Hypothalamus (tissue), 51 donors: ENCODE data around the gene NDE1.
"Not testable (repeated sequence)": the region's sequence is repeated elsewhere in the genome, so short reads cannot be mapped to it uniquely, and the experiment has no call there.

Experiments used
- DNase-seq, 51 donors: peaks; one replicate each; lab custom pipeline; 2025; lab: John Stamatoyannopoulos, UW

Gene NDE1

GRCh38 chr16:15618392-15618791, 31.7 kb upstream of the NDE1 start:
- DNase-seq = no peak

DNA sequence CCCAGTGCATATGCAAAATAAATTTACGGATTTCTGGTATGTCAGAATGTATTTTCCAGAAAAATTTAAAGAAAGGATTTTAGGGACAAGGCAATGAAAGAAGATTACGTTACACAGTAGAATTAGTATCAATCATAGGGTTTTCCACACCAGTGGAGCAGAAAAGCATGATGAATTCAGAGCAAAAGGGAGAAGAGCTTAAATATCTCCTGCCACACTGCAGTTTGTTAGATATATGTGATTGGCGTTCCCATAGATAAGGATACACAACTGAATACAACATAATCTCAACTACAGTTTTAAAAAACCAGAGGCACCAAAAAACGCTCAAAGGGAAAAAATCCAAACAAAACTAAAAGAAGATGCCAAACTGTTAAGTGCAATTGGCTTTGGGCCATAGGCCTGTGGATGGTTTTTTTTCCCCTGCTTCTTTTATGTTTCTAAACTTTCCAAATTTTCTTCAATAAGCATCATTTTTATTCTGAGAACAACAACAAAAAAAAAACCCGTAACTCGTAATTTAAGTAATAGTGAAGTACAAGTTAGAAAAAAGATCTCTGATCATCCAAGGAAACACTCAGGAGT, 29.3 kb upstream of the NDE1 start:
- DNase-seq = no peak

DNA sequence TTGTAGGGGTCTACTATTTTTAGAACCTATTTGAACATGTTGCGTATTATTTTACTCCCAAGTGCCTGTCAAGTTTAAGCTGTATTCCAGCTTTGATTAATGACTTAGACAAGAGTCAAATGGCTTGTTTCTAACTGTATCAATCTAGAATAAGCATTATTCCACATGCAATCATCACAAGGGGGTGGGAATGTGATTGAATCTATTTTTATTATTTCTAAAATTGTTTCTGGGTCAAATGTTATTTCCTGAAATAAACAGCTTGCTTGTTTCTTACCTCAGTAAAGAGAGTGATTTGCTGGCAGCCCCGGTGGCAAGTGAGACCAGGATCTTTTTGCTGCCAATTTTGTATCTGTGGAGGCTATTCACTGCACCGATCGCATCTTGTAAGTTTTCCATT, 28.6 kb upstream of the NDE1 start:
- no peak for DNase-seq

- no peak for DNase-seq
Measured at GRCh38 chr16:15621889-15622288, 28.2 kb upstream of the NDE1 start.

DNA sequence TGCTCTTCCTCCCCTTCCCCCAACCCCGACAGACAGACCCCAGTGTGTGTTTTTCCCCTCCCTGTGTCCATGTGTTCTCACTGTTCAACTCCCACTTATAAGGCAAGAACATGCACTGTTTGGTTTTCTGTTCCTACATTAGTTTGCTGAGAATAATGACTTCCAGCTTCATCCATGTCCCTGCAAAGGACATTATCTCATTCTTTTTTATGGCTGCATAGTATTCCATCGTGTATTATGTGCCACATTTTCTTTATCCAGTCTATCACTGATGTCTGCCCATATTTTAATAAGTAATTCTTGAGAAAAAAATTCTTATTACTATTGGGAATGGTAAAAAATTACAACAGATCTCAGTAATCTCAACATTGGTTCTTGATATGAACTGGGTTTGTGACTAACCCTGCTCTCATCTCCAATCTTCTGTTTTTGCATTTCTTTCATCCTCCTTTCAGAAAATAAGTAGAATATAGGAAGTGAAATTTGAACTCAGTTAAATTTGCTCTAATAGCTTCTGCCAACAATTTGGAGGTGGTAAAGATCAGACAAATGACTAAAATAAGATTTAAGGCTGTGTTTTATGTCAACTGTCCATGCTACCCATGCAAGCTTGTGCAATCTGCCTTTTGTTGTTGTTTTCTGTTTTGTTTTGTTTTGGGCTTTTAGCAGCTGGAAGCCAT, 18.2 kb upstream of the NDE1 start:
- DNase-seq = no peak

DNA sequence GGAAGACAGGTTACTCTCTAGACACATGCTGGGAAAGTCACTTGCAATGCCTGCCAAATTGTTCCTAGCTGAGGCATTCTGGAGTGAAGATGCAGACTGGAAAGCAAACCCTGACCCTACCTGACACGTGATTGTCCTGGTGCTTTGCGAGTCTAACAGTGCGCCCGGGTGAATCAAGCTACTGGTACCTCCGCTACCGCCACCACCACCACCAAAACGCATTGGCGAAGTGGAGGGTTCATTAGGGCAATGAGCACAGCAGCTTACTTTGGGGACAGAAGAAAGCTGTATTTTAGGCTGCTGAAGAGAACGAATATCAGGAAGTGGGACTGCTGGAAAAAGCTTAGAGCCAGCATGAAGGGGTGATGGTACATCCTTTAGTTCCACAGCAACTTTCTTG, 14.1 kb upstream of the NDE1 start:
- no peak for DNase-seq

DNA sequence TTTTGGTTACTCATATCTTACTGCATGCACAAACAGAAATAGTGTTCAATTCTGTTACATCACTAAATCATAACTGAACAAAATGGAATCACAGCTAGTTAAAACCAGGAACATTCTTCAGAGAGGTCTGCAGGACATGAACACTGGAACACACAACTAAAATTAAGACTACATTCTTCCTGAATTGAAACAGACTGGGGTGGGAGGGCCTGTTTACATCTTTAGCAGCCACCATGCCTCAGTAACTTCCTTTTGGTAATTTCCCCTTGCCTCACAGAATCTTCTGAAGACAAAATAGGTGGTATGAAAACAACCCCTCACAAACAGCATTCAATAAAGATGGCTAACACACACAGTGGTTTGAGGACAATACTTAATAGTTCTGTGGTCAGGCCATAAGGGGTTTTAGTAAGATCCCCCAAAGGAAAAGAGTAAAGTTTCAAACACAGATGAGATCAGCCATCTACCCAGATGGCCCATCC, 13.6 kb upstream of the NDE1 start:
- DNase-seq = no peak

DNA sequence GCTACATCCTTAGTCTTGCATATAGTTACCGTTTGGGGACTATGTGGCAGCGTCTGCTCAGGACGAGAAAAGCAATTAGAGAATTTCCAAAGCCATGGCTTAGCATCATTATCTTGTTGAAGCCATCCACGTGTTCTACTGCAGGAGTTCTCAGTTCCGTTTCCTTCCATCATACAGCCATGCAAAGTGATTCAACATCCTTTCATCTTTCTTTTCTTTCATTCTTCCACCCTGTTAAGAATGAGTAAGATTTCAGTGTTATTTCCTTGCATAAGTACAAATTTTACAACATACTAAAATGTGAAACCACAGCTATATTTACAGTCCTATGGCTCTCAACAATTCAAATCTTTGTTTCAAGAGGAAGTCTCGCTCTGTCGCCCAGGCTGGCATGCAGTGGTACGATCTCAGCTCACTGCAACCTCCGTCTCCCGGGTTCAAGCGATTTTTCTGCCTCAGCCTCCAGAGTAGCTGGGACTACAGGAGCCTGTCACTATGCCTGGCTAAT, 10.9 kb upstream of the NDE1 start:
- DNase-seq = no peak

DNA sequence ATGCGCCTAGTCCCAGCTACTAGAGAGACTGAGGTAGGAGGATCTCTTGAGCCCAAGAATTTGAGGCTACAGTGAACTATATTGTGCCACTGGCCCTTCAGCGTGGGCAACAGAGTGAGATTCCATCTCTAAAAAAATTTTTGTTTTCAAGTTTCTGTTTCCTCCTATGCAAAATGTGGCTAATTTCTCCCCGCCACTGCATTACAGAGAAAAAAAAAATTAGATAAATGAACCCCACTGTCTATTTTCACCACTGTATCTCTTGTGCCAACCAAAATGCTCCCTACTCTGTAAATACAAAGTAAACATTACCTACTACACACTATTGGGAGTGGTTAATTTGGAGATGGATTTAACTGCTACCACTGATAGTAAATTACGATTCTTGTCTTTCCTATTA, 9.1 kb upstream of the NDE1 start:
- DNase-seq = no peak

GRCh38 chr16:15641753-15642556, 8.1 kb upstream of the NDE1 start:
- no peak for DNase-seq

DNA sequence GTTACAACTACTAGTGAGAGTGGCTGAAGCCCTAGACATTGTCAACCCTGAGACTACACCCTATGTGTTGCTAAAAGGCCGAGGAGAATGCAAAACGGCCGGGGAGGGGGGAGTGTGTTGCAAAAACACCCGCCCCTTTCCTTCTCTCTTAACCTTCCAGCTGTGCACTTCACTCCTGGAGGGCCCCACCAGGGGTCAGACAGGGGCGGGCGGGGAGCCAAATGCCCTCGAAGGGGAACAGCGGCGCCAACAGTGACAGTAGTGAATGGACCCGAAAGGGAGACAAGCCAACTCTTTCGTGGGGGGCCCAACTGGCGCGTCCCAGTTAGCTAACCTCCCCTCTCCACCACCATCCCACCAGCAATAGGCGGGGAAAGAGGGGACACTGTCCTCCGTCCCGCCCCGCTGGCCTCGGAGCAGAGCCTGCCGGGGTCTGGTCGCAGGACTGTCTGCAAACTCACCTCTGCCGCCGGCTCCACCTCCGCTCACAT, 7.4 kb upstream of the NDE1 start:
- peak in 23 of 51 donors; percentile 35 to 81 (median 57) for DNase-seq

DNA sequence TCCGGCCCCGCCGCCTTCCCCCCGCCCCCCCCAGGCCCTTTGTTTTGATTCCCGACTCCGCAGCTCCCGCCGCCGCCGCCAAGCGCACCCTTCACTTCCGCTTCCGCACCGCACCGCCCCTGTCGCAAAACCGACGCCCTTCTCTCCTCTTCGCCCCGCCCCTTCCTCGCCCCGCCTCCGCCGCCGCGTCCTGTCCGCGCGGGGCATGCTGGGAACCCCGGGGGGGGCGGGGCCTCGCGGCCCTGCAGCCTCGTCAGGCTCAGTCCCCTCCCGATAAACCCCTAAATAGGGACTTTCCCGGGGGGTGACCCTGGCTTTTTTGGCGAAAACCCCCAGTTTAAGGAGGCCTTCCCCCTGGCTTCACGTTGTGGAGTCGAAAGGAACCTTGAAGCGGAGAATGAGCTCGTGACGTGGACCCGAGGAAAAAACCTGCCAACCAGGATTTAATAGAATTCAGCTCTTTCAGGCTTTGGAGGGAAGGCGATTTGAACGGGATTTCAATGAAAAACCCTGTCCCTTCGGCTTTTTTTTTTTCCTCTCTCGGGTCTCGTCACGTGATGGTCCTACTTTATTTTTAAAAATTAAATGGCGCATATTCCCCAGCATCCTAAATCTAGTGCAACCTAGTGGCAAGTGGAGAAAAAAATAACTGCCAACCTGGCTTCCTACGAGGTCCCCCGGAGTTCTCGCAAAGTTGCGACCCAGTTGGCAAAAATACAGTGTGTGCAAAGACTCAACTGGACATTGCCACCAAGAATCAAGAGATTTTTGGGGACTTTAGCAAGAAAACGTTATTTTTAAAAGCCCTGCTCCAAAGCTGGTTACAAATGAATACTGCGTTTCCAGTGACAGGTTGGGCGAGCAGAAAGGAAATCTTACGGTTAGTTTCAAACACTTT, 6.7 kb upstream of the NDE1 start, which contains the start of gene MARF1:
Gene MARF1 (minus strand): TSS at position 107 of the 898 bp plus-strand sequence. CDS start 3,921 bp downstream, outside the sequence.
- peak; percentile 71 to 99 (median 92) for DNase-seq

- DNase-seq = no peak
Measured at GRCh38 chr16:15643946-15644250, 6.1 kb upstream of the NDE1 start.

DNA sequence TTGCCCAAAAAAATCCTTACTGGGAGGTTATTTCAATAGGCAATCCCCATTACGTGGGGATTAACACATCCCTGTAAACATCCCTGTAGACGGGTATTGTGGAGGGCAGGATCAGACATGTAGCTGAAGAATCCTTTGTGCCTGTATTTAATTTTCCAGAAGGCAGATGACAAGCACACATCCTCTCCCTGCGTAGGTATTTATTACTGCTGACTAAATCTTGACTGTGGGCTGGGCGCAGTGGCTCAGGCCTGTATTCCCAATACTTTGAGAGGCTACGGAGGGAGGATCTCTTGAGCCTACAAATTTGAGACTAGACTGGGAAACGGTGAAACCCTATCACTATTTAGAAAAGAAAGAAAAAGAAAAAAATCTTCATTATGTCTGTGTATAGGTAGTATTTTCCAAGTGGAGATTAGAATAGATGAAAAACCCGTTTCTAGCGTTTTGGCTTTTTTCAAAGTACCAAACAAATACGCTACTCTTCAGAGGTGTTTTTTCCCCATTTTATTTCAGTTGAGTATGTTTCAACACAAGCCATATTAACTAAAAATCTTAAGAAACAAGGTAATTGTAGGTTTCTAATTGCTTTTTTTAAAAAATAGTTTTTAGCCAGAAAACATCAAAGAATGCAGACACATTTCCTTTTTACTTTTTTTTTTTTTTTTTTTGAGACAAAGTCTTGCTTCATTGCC, 5.6 kb upstream of the NDE1 start:
- DNase-seq = peak in 1 of 51 donors; percentile 2

DNA sequence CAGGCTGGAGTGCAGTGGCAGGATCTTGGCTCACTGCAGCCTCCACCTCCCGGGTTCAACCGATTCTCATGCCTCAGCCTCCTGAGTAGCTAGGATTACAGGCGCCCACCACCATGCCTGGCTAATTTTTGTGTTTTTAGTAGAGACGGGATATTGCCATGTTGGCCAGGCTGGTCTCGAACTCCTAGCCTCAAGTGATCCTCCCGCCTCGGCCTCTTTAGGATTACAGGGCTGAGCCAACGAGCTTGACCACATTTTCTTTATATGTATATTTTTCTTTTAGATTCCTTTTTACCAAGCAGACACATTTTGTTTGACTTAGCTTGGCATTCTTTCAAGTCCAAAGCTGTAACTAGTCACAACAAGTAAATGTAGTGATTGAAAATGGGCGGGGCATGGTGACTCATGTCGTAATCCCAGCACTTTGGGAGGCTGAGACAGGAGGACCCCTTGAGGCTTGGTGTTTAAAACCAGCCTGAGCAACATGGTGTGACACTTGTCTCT, 5.0 kb upstream of the NDE1 start:
- DNase-seq = not testable (repeated sequence)

GRCh38 chr16:15646557-15647293, 3.3 kb upstream of the NDE1 start:
- not testable (repeated sequence) for DNase-seq

DNA sequence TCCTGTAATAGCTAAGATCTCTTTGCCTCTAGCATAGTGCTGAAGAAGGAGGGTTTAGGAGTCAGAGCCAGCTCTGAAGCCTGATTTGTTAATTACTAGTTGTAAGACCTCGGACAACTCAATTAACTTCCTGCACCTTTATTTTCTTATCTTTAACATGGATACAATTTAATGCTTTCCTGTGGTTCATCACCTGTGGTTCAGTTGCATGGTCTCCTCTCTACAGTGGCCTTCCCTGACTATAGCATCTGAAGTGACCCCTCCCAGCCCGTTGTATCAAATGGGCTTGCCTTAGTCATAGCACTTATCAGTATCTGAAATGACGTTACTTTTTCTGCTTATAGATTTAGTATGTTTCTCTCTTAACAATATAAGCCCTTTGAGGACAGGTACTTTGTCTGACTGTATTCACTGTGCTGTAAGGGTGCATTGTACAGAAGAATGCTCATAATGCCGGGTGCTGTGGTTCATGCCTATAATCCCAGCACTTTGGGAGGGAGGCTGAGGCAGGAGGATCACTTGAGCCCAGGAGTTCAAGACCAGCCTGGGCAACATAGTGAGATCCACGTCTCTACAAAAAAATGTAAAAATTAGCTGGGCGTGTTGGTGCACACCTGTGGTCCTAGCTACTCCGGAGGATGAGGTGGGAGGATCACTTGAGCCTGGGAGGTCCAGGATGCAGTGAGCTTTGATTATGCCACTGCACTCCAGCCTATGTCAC, 2.6 kb upstream of the NDE1 start:
- no peak for DNase-seq

DNA sequence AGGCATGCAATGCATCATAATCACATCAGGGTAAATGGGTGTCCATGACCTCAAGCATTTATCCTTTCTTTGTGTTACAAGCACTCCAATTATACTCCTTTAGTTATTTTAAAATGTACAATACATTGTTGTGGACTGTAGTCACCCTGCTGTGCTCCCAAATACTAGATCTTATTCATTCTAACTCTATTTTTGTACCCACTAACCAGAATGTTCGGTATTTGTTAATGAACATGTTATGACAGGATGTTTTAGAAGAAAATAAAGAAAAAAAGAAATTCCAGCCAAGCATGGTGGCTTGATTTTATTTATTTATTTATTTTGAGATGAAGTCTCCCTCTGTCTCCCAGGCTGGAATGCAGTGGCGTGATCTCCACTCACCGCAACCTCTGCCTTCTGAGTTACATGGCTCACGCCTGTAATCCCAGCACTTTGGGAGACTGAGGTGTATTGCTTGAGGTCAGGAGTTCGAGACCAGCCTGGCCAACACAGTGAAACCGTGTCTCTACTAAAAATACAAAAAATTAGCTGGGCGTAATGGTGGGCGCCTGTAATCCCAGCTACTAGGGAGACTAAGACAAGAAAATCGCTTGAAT, 1.8 kb upstream of the NDE1 start:
- no peak for DNase-seq
